Right lung (tissue), 5 donors: Measurements from ENCODE around the gene SKOR1. TPM values are rescaled to one million over a fixed set of nuclear protein-coding genes. Genes with fewer than 3 reads are reported as not detected.

ENCODE experiments used
- DNase-seq, 2 donors: peaks; one replicate each; pipeline ENCODE4 v3.0.0-alpha.2; 2013
- polyA plus RNA-seq, 5 donors: library from polyadenylated mRNA; unstranded; fragments of 120-200 nt; gene quantifications; one replicate each; pipeline versions ENCODE4 v1.2.1 to v1.2.3, GENCODE V29; 2013; ENCODE audit warnings: inconsistent platforms in 1 of 5, low replicate concordance in 1 of 5; ENCODE audit not compliant: insufficient read length in 5 of 5, insufficient read depth in 1 of 5

Gene SKOR1
- polyA plus RNA-seq, 5 donors: 0.28 to 0.79 (median 0.43) TPM

GRCh38 chr15:67849538-67849937 is 24.2 kb downstream of the SKOR1 start:
- DNase-seq: no peak

- no peak for DNase-seq
Measured at GRCh38 chr15:67850336-67850735, 25.0 kb downstream of the SKOR1 start.

GRCh38 chr15:67850994-67851571 is 25.8 kb downstream of the SKOR1 start:
- DNase-seq: no peak

GRCh38 chr15:67852418-67852817 is 27.1 kb downstream of the SKOR1 start:
- no peak for DNase-seq

- DNase-seq: no peak
Measured at GRCh38 chr15:67853454-67853853, 28.1 kb downstream of the SKOR1 start.

GRCh38 chr15:67854358-67854757 is 29.0 kb downstream of the SKOR1 start:
- DNase-seq: no peak

GRCh38 chr15:67855842-67856241 is 30.5 kb downstream of the SKOR1 start:
- no peak for DNase-seq

- no peak for DNase-seq
Measured at GRCh38 chr15:67857220-67857619, 31.9 kb downstream of the SKOR1 start.

GRCh38 chr15:67859331-67859946 is 34.1 kb downstream of the SKOR1 start:
- DNase-seq: no peak

GRCh38 chr15:67861983-67862382 is 36.7 kb downstream of the SKOR1 start:
- no peak for DNase-seq

GRCh38 chr15:67862750-67863441 is 37.6 kb downstream of the SKOR1 start:
- no peak for DNase-seq

GRCh38 chr15:67863442-67863987 is 38.2 kb downstream of the SKOR1 start:
- DNase-seq: peak; percentile 72 to 76

GRCh38 chr15:67865331-67865730 is 40.0 kb downstream of the SKOR1 start:
- DNase-seq: no peak

GRCh38 chr15:67865766-67866165 is 40.5 kb downstream of the SKOR1 start:
- DNase-seq: no peak

GRCh38 chr15:67869701-67870100 is 44.4 kb downstream of the SKOR1 start:
- no peak for DNase-seq

- no peak for DNase-seq
Measured at GRCh38 chr15:67870868-67871408, 45.6 kb downstream of the SKOR1 start.

- DNase-seq: no peak
Measured at GRCh38 chr15:67873777-67874176, 48.5 kb downstream of the SKOR1 start.

- DNase-seq: no peak
Measured at GRCh38 chr15:67878712-67879206, 53.5 kb downstream of the SKOR1 start.

- no peak for DNase-seq
Measured at GRCh38 chr15:67879440-67880129, 54.3 kb downstream of the SKOR1 start.

GRCh38 chr15:67880651-67881182 is 55.4 kb downstream of the SKOR1 start:
- DNase-seq: no peak

GRCh38 chr15:67882487-67883233 is 57.4 kb downstream of the SKOR1 start:
- DNase-seq: no peak
